Activated naive CD8-positive, alpha-beta T cell treated with anti-CD3 and anti-CD28 coated beads, Interleukin-2, amount 50 U/mL, for 24 hours (primary cell): ENCODE data around the gene ABCA6.
A peak's percentile ranks its signal among the peaks of the same experiment; 100 is the strongest.
"Not testable (repeated sequence)": the region's sequence is repeated elsewhere in the genome, so short reads cannot be mapped to it uniquely, and the experiment has no call there.

ENCODE experiments used
- ATAC-seq: fragments of 150-1000 bp; cut with Tn5 transposase; one replicate; pipeline ENCODE4 v1.10.0; 2021
- DNase-seq: peaks from one replicate; pipeline ENCODE4 v3.0.0; 2021
- H3K27ac Mint-ChIP-seq: one replicate; pipeline ENCODE4 v1.8.0; 2021; ENCODE audit warnings: mild to moderate bottlenecking, mixed read lengths
- H3K27me3 Mint-ChIP-seq: one replicate; pipeline ENCODE4 v1.8.0; 2021; ENCODE audit warnings: mixed read lengths
- H3K36me3 Mint-ChIP-seq: one replicate; pipeline ENCODE4 v1.8.0; 2021; ENCODE audit warnings: low read depth, mixed read lengths
- H3K4me1 Mint-ChIP-seq: one replicate; pipeline ENCODE4 v1.8.0; 2021; ENCODE audit warnings: mixed read lengths
- H3K4me3 Mint-ChIP-seq: one replicate; pipeline ENCODE4 v1.8.0; 2021; ENCODE audit warnings: mild to moderate bottlenecking, moderate library complexity, mixed read lengths
- H3K9me3 Mint-ChIP-seq: one replicate; pipeline ENCODE4 v1.8.0; 2021; ENCODE audit warnings: mixed read lengths

The ABCA6 gene

GRCh38 chr17:69070378-69071232 is 71.1 kb downstream of the ABCA6 start:
- peaks cover 20% of the 10 kb centered on the region for H3K9me3 Mint-ChIP-seq
- H3K27ac Mint-ChIP-seq, DNase-seq, H3K4me3 Mint-ChIP-seq, ATAC-seq, H3K27me3 Mint-ChIP-seq, H3K36me3 Mint-ChIP-seq: not testable (repeated sequence)
- peaks cover 24% of the 10 kb centered on the region for H3K4me1 Mint-ChIP-seq

GRCh38 chr17:69069226-69069750 is 72.4 kb downstream of the ABCA6 start:
- H3K4me1 Mint-ChIP-seq, result peaks cover 29% of the 10 kb centered on the region
- H3K27me3 Mint-ChIP-seq, result no peaks in the 10 kb centered on the region
- no peak overlapping the region for H3K4me3 Mint-ChIP-seq
- no peaks in the 10 kb centered on the region for H3K36me3 Mint-ChIP-seq
- DNase-seq (no peak), ATAC-seq (no peak)
- H3K9me3 Mint-ChIP-seq, result peaks cover 12% of the 10 kb centered on the region
- no peak overlapping the region for H3K27ac Mint-ChIP-seq

- Mint-ChIP-seq H3K4me1 (peaks cover 29% of the 10 kb centered on the region), H3K9me3 (no peaks in the 10 kb centered on the region), H3K27ac (no peak overlapping the region), H3K27me3 (no peaks in the 10 kb centered on the region), H3K36me3 (no peaks in the 10 kb centered on the region), H3K4me3 (no peak overlapping the region)
- DNase-seq, result no peak
- ATAC-seq, result no peak
These were observed 74.2 kb downstream of the ABCA6 start for GRCh38 chr17:69067274-69068047.

GRCh38 chr17:69066482-69066881 is 75.2 kb downstream of the ABCA6 start:
- no peak for ATAC-seq
- peak overlapping the region; percentile 7 for H3K4me3 Mint-ChIP-seq
- no peaks in the 10 kb centered on the region for H3K36me3 Mint-ChIP-seq
- H3K9me3 Mint-ChIP-seq, result no peaks in the 10 kb centered on the region
- no peak overlapping the region for H3K27ac Mint-ChIP-seq
- peaks cover 29% of the 10 kb centered on the region for H3K4me1 Mint-ChIP-seq
- H3K27me3 Mint-ChIP-seq, result no peaks in the 10 kb centered on the region
- no peak for DNase-seq

- Mint-ChIP-seq H3K27ac (no peak overlapping the region), H3K4me1 (peaks cover 18% of the 10 kb centered on the region)
These were observed 76.6 kb downstream of the ABCA6 start for GRCh38 chr17:69065113-69065512.

GRCh38 chr17:69064476-69064875 is 77.2 kb downstream of the ABCA6 start:
- Mint-ChIP-seq H3K4me3 (no peak overlapping the region), H3K36me3 (no peaks in the 10 kb centered on the region), H3K4me1 (peaks cover 18% of the 10 kb centered on the region), H3K27ac (no peak overlapping the region), H3K9me3 (no peaks in the 10 kb centered on the region), H3K27me3 (no peaks in the 10 kb centered on the region)
- DNase-seq (no peak), ATAC-seq (no peak)

More at GRCh38 chr17:69065113-69065512, 76.6 kb downstream of the ABCA6 start:
- H3K9me3 Mint-ChIP-seq, result no peaks in the 10 kb centered on the region
- H3K36me3 Mint-ChIP-seq, result no peaks in the 10 kb centered on the region
- DNase-seq (no peak), ATAC-seq (no peak)
- no peaks in the 10 kb centered on the region for H3K27me3 Mint-ChIP-seq
- H3K4me3 Mint-ChIP-seq, result no peak overlapping the region

- no peak overlapping the region for H3K27ac Mint-ChIP-seq
- H3K27me3 Mint-ChIP-seq, result no peaks in the 10 kb centered on the region
- no peaks in the 10 kb centered on the region for H3K36me3 Mint-ChIP-seq
- H3K9me3 Mint-ChIP-seq, result no peaks in the 10 kb centered on the region
- H3K4me3 Mint-ChIP-seq, result no peak overlapping the region
- no peak for DNase-seq
- peaks cover 20% of the 10 kb centered on the region for H3K4me1 Mint-ChIP-seq
- no peak for ATAC-seq
These were observed 77.7 kb downstream of the ABCA6 start for GRCh38 chr17:69064001-69064400.

- no peak overlapping the region for H3K27ac Mint-ChIP-seq
- H3K9me3 Mint-ChIP-seq, result no peaks in the 10 kb centered on the region
- no peaks in the 10 kb centered on the region for H3K27me3 Mint-ChIP-seq
- ATAC-seq (no peak), DNase-seq (no peak)
- H3K4me1 Mint-ChIP-seq, result peaks cover 20% of the 10 kb centered on the region
- H3K36me3 Mint-ChIP-seq, result no peaks in the 10 kb centered on the region
- no peak overlapping the region for H3K4me3 Mint-ChIP-seq
These were observed 78.7 kb downstream of the ABCA6 start for GRCh38 chr17:69062860-69063581.

GRCh38 chr17:69061721-69062556 is 79.8 kb downstream of the ABCA6 start:
- ATAC-seq, result no peak
- H3K4me3 Mint-ChIP-seq, result no peak overlapping the region
- no peak overlapping the region for H3K27ac Mint-ChIP-seq

GRCh38 chr17:69060822-69061221 is 80.9 kb downstream of the ABCA6 start, which contains the start of gene ABCA9:
TSS of gene ABCA9 (minus strand) at chr17:69060927. CDS start at chr17:69051126, 9,801 bp downstream.
- no peak for ATAC-seq
- H3K9me3 Mint-ChIP-seq, result no peaks in the 10 kb centered on the region
- no peaks in the 10 kb centered on the region for H3K36me3 Mint-ChIP-seq
- H3K4me3 Mint-ChIP-seq, result no peak within 1 kb of the TSS
- no peak for DNase-seq
- peaks cover 10% of the 10 kb centered on the region for H3K4me1 Mint-ChIP-seq
- H3K27ac Mint-ChIP-seq, result no peak within 1 kb of the TSS
- no peaks in the 10 kb centered on the region for H3K27me3 Mint-ChIP-seq

More at GRCh38 chr17:69061721-69062556, 79.8 kb downstream of the ABCA6 start:
- Mint-ChIP-seq H3K27me3 (no peaks in the 10 kb centered on the region), H3K9me3 (no peaks in the 10 kb centered on the region), H3K36me3 (no peaks in the 10 kb centered on the region), H3K4me1 (peaks cover 17% of the 10 kb centered on the region)
- no peak for DNase-seq

- Mint-ChIP-seq H3K9me3 (no peaks in the 10 kb centered on the region), H3K27ac (no peak overlapping the region), H3K4me1 (peaks cover 2% of the 10 kb centered on the region), H3K4me3 (no peak overlapping the region), H3K36me3 (no peaks in the 10 kb centered on the region), H3K27me3 (no peaks in the 10 kb centered on the region)
- no peak for DNase-seq
- no peak for ATAC-seq
These were observed 82.1 kb downstream of the ABCA6 start for GRCh38 chr17:69059458-69060175.

GRCh38 chr17:69058165-69058564 is 83.5 kb downstream of the ABCA6 start:
- Mint-ChIP-seq H3K4me1 (peaks cover 2% of the 10 kb centered on the region), H3K27ac (no peak overlapping the region), H3K27me3 (no peaks in the 10 kb centered on the region), H3K9me3 (peaks cover 6% of the 10 kb centered on the region), H3K4me3 (no peak overlapping the region), H3K36me3 (no peaks in the 10 kb centered on the region)
- ATAC-seq, result no peak
- no peak for DNase-seq

- no peak overlapping the region for H3K27ac Mint-ChIP-seq
- H3K36me3 Mint-ChIP-seq, result no peaks in the 10 kb centered on the region
- H3K4me1 Mint-ChIP-seq, result peaks cover 2% of the 10 kb centered on the region
- H3K27me3 Mint-ChIP-seq, result no peaks in the 10 kb centered on the region
- ATAC-seq (no peak), DNase-seq (no peak)
- no peak overlapping the region for H3K4me3 Mint-ChIP-seq
- peaks cover 8% of the 10 kb centered on the region for H3K9me3 Mint-ChIP-seq
These were observed 84.4 kb downstream of the ABCA6 start for GRCh38 chr17:69057280-69057679.
